ENCODE measurements around the gene MMP20.

MMP20 gene

DNA sequence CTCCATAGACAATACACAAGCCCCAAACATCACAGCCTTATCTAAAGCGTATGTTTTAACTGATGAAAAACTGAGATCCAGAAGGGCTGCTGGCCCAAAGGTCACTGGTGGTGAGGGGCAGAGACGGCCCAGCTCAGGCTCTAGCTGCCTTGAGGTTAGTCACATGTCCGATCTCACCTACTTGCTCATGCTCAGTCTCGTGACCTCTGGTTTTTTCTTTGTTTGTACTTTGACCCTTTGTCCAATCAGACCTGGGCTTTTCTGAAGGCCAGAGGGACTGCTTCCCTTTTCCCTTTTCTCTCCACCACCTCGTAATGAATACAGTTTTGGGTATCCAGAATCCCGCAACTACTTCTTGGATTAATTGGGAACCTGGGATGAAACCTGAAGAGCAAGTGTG is 28.6 kb downstream of the MMP20 start:
- Histone ChIP-seq H3K4me3 (ENCODE audit: control insufficient read depth in 1 of 7, extremely low read depth in 1 of 7, insufficient read depth in 4 of 7, low read depth in 2 of 7, low read length in 6 of 7) (no peak overlapping the region), H3K27ac (ENCODE audit: insufficient read depth in 1 of 2, low read depth in 1 of 2, low read length in 2 of 2, poor library complexity in 1 of 2, severe bottlenecking in 2 of 2) (no peak overlapping the region), H3K27me3 (replicated peaks in 2 of 5; ENCODE audit: control insufficient read depth in 4 of 5, insufficient read depth in 5 of 5, low read length in 4 of 5) (no peaks in the 10 kb centered on the region), H3K36me3 (ENCODE audit: control insufficient read depth in 4 of 4, insufficient read depth in 4 of 4, low read length in 3 of 4) (no peaks in the 10 kb centered on the region), H3K4me1 (ENCODE audit: control extremely low read depth in 1 of 4, control insufficient read depth in 4 of 4, insufficient read depth in 4 of 4, low read length in 3 of 4) (peaks cover 0 to 3% (median 3%) of the 10 kb centered on the region in 4 experiments), H3K9me3 (ENCODE audit: control extremely low read depth in 1 of 5, control insufficient read depth in 4 of 5, insufficient read depth in 2 of 5, low read depth in 1 of 5, low read length in 4 of 5) (no peaks in the 10 kb centered on the region)
- ChIA-PET POLR2A (no interaction called here), CTCF (interaction anchor here (0.6 to 2.6 kb wide), 3 partner anchors 15 to 103 kb away, joined by 3 to 7 read pairs (median 3); no protein-coding TSS in a partner anchor)
- WGBS (ENCODE audit: insufficient coverage), result 96% methylated on average over 4 of the region's 6 CpGs
- no peak for DNase-seq

DNA sequence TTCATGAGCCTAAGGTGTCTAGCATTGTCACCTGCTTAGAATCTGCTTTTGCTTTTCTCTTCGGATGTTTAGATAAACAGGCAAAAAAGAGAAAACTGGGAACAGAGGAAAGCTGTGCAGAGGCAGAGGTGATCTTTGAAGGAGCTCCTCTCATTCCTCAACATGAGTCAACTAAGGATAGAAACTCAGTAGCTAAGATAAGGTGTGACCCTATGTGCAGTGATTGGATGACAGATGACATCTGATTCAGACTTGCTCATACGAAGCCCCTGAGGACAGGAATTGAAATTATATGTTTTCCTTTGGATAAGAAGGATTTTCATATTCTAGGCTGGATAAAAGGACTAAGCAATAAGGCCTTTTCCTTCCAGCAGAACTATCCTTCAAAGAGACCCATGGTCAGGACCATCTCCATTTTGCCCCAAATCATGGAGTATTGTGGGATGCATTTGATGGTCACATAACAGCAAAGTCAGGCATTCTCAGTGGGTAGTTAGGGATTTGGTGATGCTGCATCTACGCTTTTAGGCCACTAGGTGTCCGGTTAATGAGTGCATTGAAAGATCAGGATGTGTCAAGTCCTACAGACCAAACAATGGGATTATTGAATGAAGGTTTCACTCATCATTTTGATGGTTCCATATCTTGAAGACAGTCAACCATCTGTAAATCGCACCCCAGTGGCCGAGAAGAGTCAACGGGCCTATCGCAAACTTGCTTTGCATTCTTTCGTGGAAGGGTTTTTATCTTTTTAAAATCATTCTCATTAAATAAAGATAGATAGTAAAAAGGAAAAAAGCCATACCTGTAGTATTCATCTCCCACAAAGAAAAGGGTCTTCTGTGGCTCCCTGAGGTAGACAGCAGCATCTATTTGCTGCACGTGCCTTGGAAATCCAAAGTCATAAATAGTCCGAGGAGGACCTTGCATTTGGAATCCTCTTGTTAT is 32.2 kb downstream of the MMP20 start:
- peaks cover 0 to 1% (median 0%) of the 10 kb centered on the region in 5 experiments for H3K9me3 ChIP-seq (ENCODE audit: control extremely low read depth in 1 of 5, control insufficient read depth in 4 of 5, insufficient read depth in 2 of 5, low read depth in 1 of 5, low read length in 4 of 5)

DNA sequence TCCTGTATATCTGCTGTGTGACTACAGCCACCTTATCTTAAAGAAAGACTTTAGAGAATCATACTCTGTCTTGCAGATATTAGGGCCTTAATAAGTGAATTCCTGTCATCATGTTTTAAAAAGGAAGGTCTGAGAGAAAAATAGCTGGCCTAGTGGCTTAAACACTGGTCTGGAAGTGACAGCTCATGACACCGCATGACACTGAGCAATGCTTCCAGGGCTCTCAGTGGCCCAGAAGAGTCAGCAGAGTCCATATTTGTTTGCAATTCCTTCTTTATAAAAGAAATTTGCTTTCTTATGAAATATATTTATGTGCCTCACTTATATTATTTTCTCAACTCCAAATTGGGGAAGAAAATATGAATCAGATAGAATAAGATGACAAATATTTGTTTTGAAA is 33.0 kb downstream of the MMP20 start:
- Histone ChIP-seq H3K9me3 (ENCODE audit: control extremely low read depth in 1 of 5, control insufficient read depth in 4 of 5, insufficient read depth in 2 of 5, low read depth in 1 of 5, low read length in 4 of 5) (peaks cover 0 to 2% (median 0%) of the 10 kb centered on the region in 5 experiments), H3K36me3 (ENCODE audit: control insufficient read depth in 4 of 4, insufficient read depth in 4 of 4, low read length in 3 of 4) (no peaks in the 10 kb centered on the region), H3K27ac (ENCODE audit: insufficient read depth in 1 of 2, low read depth in 1 of 2, low read length in 2 of 2, poor library complexity in 1 of 2, severe bottlenecking in 2 of 2) (no peak overlapping the region), H3K27me3 (replicated peaks in 2 of 5; ENCODE audit: control insufficient read depth in 4 of 5, insufficient read depth in 5 of 5, low read length in 4 of 5) (no peaks in the 10 kb centered on the region), H3K4me1 (ENCODE audit: control extremely low read depth in 1 of 4, control insufficient read depth in 4 of 4, insufficient read depth in 4 of 4, low read length in 3 of 4) (peaks cover 0 to 29% (median 0%) of the 10 kb centered on the region in 4 experiments), H3K4me3 (ENCODE audit: control insufficient read depth in 1 of 7, extremely low read depth in 1 of 7, insufficient read depth in 4 of 7, low read depth in 2 of 7, low read length in 6 of 7) (no peak overlapping the region)
- POLR2A ChIA-PET, result no interaction called here
- WGBS (ENCODE audit: insufficient coverage), result 80% methylated on average over 1 of the region's 1 CpG
- CTCF ChIA-PET, result interaction anchor here (0.9 to 1.2 kb wide), 6 partner anchors 12 to 54 kb away, joined by 3 to 6 read pairs (median 3); no protein-coding TSS in a partner anchor
- DNase-seq, result no peak

More for the DNA sequence above, 32.2 kb downstream of the MMP20 start:
- DNase-seq, result peak in 2 of 3 donors; percentile 17 to 22
- ChIA-PET CTCF (interaction anchor here (0.9 to 1.7 kb wide), 8 partner anchors 11 to 97 kb away, joined by 3 to 6 read pairs (median 3); no protein-coding TSS in a partner anchor), POLR2A (no interaction called here)
- Histone ChIP-seq H3K27ac (ENCODE audit: insufficient read depth in 1 of 2, low read depth in 1 of 2, low read length in 2 of 2, poor library complexity in 1 of 2, severe bottlenecking in 2 of 2) (no peak overlapping the region), H3K27me3 (replicated peaks in 2 of 5; ENCODE audit: control insufficient read depth in 4 of 5, insufficient read depth in 5 of 5, low read length in 4 of 5) (no peaks in the 10 kb centered on the region), H3K4me3 (ENCODE audit: control insufficient read depth in 1 of 7, extremely low read depth in 1 of 7, insufficient read depth in 4 of 7, low read depth in 2 of 7, low read length in 6 of 7) (no peak overlapping the region), H3K4me1 (ENCODE audit: control extremely low read depth in 1 of 4, control insufficient read depth in 4 of 4, insufficient read depth in 4 of 4, low read length in 3 of 4) (peaks cover 0 to 29% (median 0%) of the 10 kb centered on the region in 4 experiments), H3K36me3 (ENCODE audit: control insufficient read depth in 4 of 4, insufficient read depth in 4 of 4, low read length in 3 of 4) (no peaks in the 10 kb centered on the region)
- WGBS (ENCODE audit: insufficient coverage), result 94% methylated on average over 5 of the region's 11 CpGs

DNA sequence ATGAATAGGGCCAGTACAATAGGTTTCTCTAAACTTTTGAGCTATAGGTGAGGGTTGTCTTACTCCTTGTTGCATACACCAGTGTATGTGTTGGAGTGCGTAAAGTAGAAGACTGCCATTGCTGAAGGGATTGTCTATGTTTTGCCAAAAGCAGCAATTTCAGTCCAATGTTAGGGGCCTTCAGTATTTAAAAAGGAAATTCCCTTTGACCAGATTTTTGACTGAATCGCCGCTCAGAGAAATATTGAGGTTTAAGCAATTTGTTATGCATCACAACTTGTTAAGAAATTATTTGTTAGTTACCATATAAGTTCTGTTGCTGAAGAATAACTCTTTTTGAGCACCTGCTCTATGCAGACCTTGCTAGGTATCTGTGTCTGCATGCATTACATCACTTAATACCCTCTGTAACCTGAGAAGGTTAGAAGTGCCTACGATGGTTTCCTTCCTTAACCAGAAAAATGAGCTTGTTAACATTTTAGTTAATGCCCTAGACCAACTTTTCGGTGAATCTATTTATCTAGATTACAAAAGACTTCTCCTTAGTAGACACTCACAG is 33.9 kb downstream of the MMP20 start:
- 100% methylated on average over 1 of the region's 5 CpGs for WGBS (ENCODE audit: insufficient coverage)
- no peak overlapping the region for H3K27ac ChIP-seq (ENCODE audit: insufficient read depth in 1 of 2, low read depth in 1 of 2, low read length in 2 of 2, poor library complexity in 1 of 2, severe bottlenecking in 2 of 2)
- peaks cover 0 to 29% (median 0%) of the 10 kb centered on the region in 4 experiments for H3K4me1 ChIP-seq (ENCODE audit: control extremely low read depth in 1 of 4, control insufficient read depth in 4 of 4, insufficient read depth in 4 of 4, low read length in 3 of 4)
- H3K27me3 ChIP-seq (replicated peaks in 2 of 5; ENCODE audit: control insufficient read depth in 4 of 5, insufficient read depth in 5 of 5, low read length in 4 of 5), result no peaks in the 10 kb centered on the region
- no peak overlapping the region for H3K4me3 ChIP-seq (ENCODE audit: control insufficient read depth in 1 of 7, extremely low read depth in 1 of 7, insufficient read depth in 4 of 7, low read depth in 2 of 7, low read length in 6 of 7)
- peaks cover 0 to 2% (median 0%) of the 10 kb centered on the region in 5 experiments for H3K9me3 ChIP-seq (ENCODE audit: control extremely low read depth in 1 of 5, control insufficient read depth in 4 of 5, insufficient read depth in 2 of 5, low read depth in 1 of 5, low read length in 4 of 5)
- POLR2A ChIA-PET, result no interaction called here
- no peaks in the 10 kb centered on the region for H3K36me3 ChIP-seq (ENCODE audit: control insufficient read depth in 4 of 4, insufficient read depth in 4 of 4, low read length in 3 of 4)
- no peak for DNase-seq
- CTCF ChIA-PET, result interaction anchor here (1.0 to 1.2 kb wide), 3 partner anchors 21 to 75 kb away, joined by 3 to 4 read pairs (median 3); no protein-coding TSS in a partner anchor

DNA sequence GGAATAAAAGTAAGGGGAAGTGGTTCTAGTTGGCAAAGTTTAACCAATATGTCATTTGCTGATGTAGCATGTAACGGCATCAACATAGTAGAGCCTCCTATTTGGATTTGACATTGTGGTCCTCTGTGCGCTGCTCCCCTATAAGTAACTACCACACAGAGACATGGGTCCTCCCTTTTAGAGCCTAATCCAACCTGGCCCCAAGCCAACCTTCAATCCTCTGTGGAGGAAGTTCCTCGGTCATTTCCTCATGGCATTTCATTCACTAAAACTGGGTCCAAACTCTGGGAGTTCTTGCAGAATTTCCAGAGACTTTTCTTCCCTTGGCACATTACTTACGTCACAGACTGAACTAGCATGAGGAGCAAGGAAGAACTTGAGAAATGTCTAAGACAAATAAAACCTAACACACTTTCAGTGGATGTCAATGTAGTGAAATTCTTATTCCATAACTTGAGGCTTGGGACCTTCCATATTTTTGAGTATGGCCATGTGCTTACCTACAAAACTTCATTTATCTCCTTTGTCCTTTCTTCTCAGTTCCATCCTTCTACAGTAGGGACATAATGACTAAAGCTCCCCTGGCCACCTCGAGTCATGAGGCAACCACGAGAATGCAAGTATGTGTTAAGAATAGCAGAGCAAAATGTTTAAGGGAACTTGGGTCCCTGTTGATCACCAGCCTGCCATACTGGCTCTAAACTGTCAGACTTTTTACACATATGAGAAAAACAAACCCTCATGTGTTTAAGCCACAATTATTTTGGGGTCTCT is 34.7 kb downstream of the MMP20 start:
- H3K4me3 ChIP-seq (ENCODE audit: control insufficient read depth in 1 of 7, extremely low read depth in 1 of 7, insufficient read depth in 4 of 7, low read depth in 2 of 7, low read length in 6 of 7), result no peak overlapping the region
- no peaks in the 10 kb centered on the region for H3K27me3 ChIP-seq (replicated peaks in 2 of 5; ENCODE audit: control insufficient read depth in 4 of 5, insufficient read depth in 5 of 5, low read length in 4 of 5)
- H3K36me3 ChIP-seq (ENCODE audit: control insufficient read depth in 4 of 4, insufficient read depth in 4 of 4, low read length in 3 of 4), result no peaks in the 10 kb centered on the region
- ChIA-PET CTCF (no interaction called here), POLR2A (no interaction called here)
- peaks cover 0 to 29% (median 0%) of the 10 kb centered on the region in 4 experiments for H3K4me1 ChIP-seq (ENCODE audit: control extremely low read depth in 1 of 4, control insufficient read depth in 4 of 4, insufficient read depth in 4 of 4, low read length in 3 of 4)
- H3K27ac ChIP-seq (ENCODE audit: insufficient read depth in 1 of 2, low read depth in 1 of 2, low read length in 2 of 2, poor library complexity in 1 of 2, severe bottlenecking in 2 of 2), result no peak overlapping the region
- H3K9me3 ChIP-seq (ENCODE audit: control extremely low read depth in 1 of 5, control insufficient read depth in 4 of 5, insufficient read depth in 2 of 5, low read depth in 1 of 5, low read length in 4 of 5), result peaks cover 0 to 5% (median 1%) of the 10 kb centered on the region in 5 experiments
- 93% methylated on average over 3 of the region's 6 CpGs for WGBS (ENCODE audit: insufficient coverage)
- DNase-seq, result peak in 2 of 3 donors; percentile 19 to 55

DNA sequence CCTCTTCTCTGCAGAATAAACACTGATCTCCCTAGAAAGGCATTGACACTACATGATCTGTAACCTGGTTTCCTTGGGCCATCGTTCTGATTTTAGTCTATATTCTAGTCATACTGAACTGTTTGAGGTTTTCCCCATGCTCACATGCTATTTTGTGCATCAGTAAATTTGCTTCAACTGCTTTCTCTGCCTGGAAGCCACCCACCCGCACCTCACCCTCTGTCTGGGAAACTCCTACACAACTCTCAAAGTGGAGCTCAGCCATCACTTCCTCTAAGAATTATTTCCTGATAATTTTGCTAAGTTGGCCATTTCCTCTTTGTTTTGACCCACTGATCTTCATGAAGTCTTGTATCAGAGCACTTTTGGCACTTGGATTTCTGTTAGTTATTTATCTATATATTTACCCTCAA is 36.1 kb downstream of the MMP20 start:
- Histone ChIP-seq H3K36me3 (ENCODE audit: control insufficient read depth in 4 of 4, insufficient read depth in 4 of 4, low read length in 3 of 4) (no peaks in the 10 kb centered on the region), H3K27me3 (replicated peaks in 2 of 5; ENCODE audit: control insufficient read depth in 4 of 5, insufficient read depth in 5 of 5, low read length in 4 of 5) (no peaks in the 10 kb centered on the region), H3K9me3 (ENCODE audit: control extremely low read depth in 1 of 5, control insufficient read depth in 4 of 5, insufficient read depth in 2 of 5, low read depth in 1 of 5, low read length in 4 of 5) (peaks cover 0 to 5% (median 1%) of the 10 kb centered on the region in 5 experiments), H3K27ac (ENCODE audit: insufficient read depth in 1 of 2, low read depth in 1 of 2, low read length in 2 of 2, poor library complexity in 1 of 2, severe bottlenecking in 2 of 2) (no peak overlapping the region), H3K4me3 (ENCODE audit: control insufficient read depth in 1 of 7, extremely low read depth in 1 of 7, insufficient read depth in 4 of 7, low read depth in 2 of 7, low read length in 6 of 7) (no peak overlapping the region), H3K4me1 (ENCODE audit: control extremely low read depth in 1 of 4, control insufficient read depth in 4 of 4, insufficient read depth in 4 of 4, low read length in 3 of 4) (peaks cover 0 to 29% (median 0%) of the 10 kb centered on the region in 4 experiments)
- DNase-seq, result no peak
- 100% methylated on average over 2 of the region's 2 CpGs for WGBS (ENCODE audit: insufficient coverage)
- CTCF ChIA-PET, result no interaction called here
- POLR2A ChIA-PET, result no interaction called here

All from common myeloid progenitor, CD34-positive (primary cell).